ENCODE measurements around the gene KIF16B. TPM values are rescaled to one million over a fixed set of nuclear protein-coding genes. Genes with fewer than 3 reads are reported as not detected.
"Not testable (repeated sequence)": the region's sequence is repeated elsewhere in the genome, so short reads cannot be mapped to it uniquely, and the experiment has no call there.

KIF16B gene
- total and polyA plus RNA-seq, 2 of the 8 experiments (the other 6 are each of a cell fraction or from before 2014, with no cell fraction given) = 3.0 to 9.2 TPM

DNA sequence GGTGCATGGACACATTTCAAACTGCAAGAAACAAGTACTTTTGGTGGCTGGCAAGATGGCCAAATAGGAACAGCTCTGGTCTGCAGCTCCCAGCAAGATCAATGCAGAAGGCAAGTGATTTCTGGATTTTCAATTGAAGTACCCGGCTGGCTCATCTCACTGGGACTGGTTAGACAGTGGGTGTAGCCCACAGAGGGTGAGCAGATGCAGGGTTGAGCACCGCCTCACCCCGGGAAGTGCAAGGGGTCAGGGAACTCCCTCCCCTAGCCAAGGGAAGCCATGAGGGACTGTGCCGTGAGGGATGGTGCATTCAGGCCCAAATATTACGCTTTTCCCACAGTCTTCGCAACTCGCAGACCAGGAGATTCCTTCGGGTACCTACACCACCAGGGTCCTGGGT lies 53.6 kb downstream of the KIF16B start:
- H4K91ac ChIP-seq (replicated peaks; ENCODE audit: insufficient read length, low read length); H4K8ac ChIP-seq (ENCODE audit: extremely low read depth, insufficient read depth, low read length); H3K4me2 ChIP-seq (ENCODE audit: insufficient read depth in 1 of 2, low read depth in 2 of 2, low read length in 2 of 2); H2AFZ ChIP-seq (ENCODE audit: low read length); H2BK20ac ChIP-seq (ENCODE audit: low read length); H3K9me3 ChIP-seq (ENCODE audit: insufficient read depth in 2 of 2, low read depth in 1 of 2, low read length in 1 of 2); H3K14ac ChIP-seq (ENCODE audit: insufficient read length); H3K56ac ChIP-seq (replicated peaks; ENCODE audit: insufficient read length, low read depth, low read length); DNase-seq (ENCODE audit: low read depth in 1 of 2, low spot score in 2 of 2); H2BK5ac ChIP-seq (ENCODE audit: low read depth, low read length); H3K36me3 ChIP-seq (ENCODE audit: control insufficient read depth in 2 of 4, insufficient read depth in 4 of 4, low read length in 3 of 4); H3K9ac ChIP-seq (replicated peaks in 1 of 4; ENCODE audit: extremely low read depth in 1 of 4, low read depth in 3 of 4, low read length in 3 of 4); H3K18ac ChIP-seq (ENCODE audit: extremely low read depth, low read length); H2AK5ac ChIP-seq (ENCODE audit: low read depth, low read length); H2BK120ac ChIP-seq (replicated peaks; ENCODE audit: low read depth, low read length); H4K20me1 ChIP-seq (replicated peaks in 1 of 2; ENCODE audit: control insufficient read depth in 1 of 2, insufficient read depth in 2 of 2, low read length in 2 of 2); H3K23me2 ChIP-seq (ENCODE audit: low read depth, low read length); H3K4ac ChIP-seq (replicated peaks; ENCODE audit: insufficient read length, low read depth, low read length); H3K27me3 ChIP-seq (replicated peaks in 1 of 4; ENCODE audit: control insufficient read depth in 3 of 4, extremely low read depth in 1 of 4, insufficient read depth in 3 of 4, low read length in 3 of 4); H3K27ac ChIP-seq (ENCODE audit: low read depth, low read length); POLR2A ChIA-PET (ENCODE audit: partially characterized antibody); H4K5ac ChIP-seq (ENCODE audit: insufficient read length, low read depth, low read length); H3K23ac ChIP-seq (ENCODE audit: insufficient read length); H3K4me3 ChIP-seq (ENCODE audit: extremely low read depth in 1 of 4, insufficient read depth in 2 of 4, low read depth in 3 of 4, low read length in 4 of 4); FAIRE-seq; H2BK15ac ChIP-seq (ENCODE audit: low read length); H3K79me2 ChIP-seq (ENCODE audit: control insufficient read depth in 1 of 2, insufficient read depth in 2 of 2, low read length in 2 of 2); H3K4me1 ChIP-seq (replicated peaks in 1 of 4; ENCODE audit: control insufficient read depth in 3 of 4, insufficient read depth in 4 of 4, low read length in 3 of 4); H3K79me1 ChIP-seq (ENCODE audit: low read depth, low read length): not testable (repeated sequence)
- CTCF ChIA-PET (ENCODE audit: partially characterized antibody) = interaction anchor here (1.0 to 2.5 kb wide), 5 partner anchors 13 to 241 kb away, joined by 3 to 8 read pairs (median 3); partner anchors contain the start of gene OTOR
- WGBS, 2 experiments (ENCODE audit: extremely low coverage in 1 of 2, insufficient coverage in 1 of 2, insufficient read length in 1 of 2, insufficient replicate concordance in 2 of 2, low coverage in 1 of 2, low lambda C conversion rate in 2 of 2, missing lambda C conversion rate in 1 of 2) = 91% methylated on average over 8 of the region's 8 CpGs; no CpG with 5 or more reads in 1 of the 2 experiments
- peak overlapping the region; percentile 80; the same call in 1 of the 2 replicates for H2BK12ac ChIP-seq (ENCODE audit: low read depth, low read length)

All from H1 (cell line).